WTC11 (cell line): ENCODE results near the gene CCNT1. TPM values are rescaled to one million over a fixed set of nuclear protein-coding genes. Genes with fewer than 3 reads are reported as not detected.

Experiments used
- ATAC-seq: fragments of 200-7000 bp; cut with Tn5 transposase; 2 replicates; pipeline ENCODE4 v1.10.0; 2021; ENCODE audit warnings: mild to moderate bottlenecking, moderate library complexity
- CTCF ChIA-PET: fragments of 300-600 bp; sonication (Branson Sonifier 250); formaldehyde crosslinking; loops from one replicate; lab custom pipeline; 2021; ENCODE audit warnings: antibody characterized with exemption; lab: Charles Lee
- POLR2A ChIA-PET: fragments of 350-600 bp; sonication (Branson Sonifier 250); formaldehyde crosslinking; loops from one replicate; lab custom pipeline; 2021; ENCODE audit warnings: antibody characterized with exemption; lab: Charles Lee
- DNase-seq: peaks from one replicate; pipeline ENCODE4 v3.0.0; 2021; ENCODE audit warnings: low spot score
- H3K27ac Mint-ChIP-seq: 2 replicates; pipeline ENCODE4 v1.8.0; 2021; ENCODE audit warnings: mixed read lengths
- H3K27me3 Mint-ChIP-seq: 2 replicates; pipeline ENCODE4 v1.8.0; 2021; ENCODE audit warnings: low read depth, mild to moderate bottlenecking, moderate library complexity, mixed read lengths
- H3K36me3 Mint-ChIP-seq: 2 replicates; pipeline ENCODE4 v1.8.0; 2021; ENCODE audit warnings: mixed read lengths
- H3K4me1 Mint-ChIP-seq: 2 replicates; pipeline ENCODE4 v1.8.0; 2022; ENCODE audit warnings: mixed read lengths
- H3K4me3 Mint-ChIP-seq: 2 replicates; pipeline ENCODE4 v1.8.0; 2021; ENCODE audit warnings: mild to moderate bottlenecking, moderate library complexity, mixed read lengths
- H3K9me3 Mint-ChIP-seq: 2 replicates; pipeline ENCODE4 v1.8.0; 2021; ENCODE audit warnings: mixed read lengths
- CTCF ChIP-seq: fragments of 200-600 bp; IDR thresholded peaks from 2 replicates; pipeline ENCODE4 v1.8.0; 2022; ENCODE audit warnings: antibody characterized with exemption
- EMX1 ChIP-seq: fragments of 250-450 bp; sonication (Bioruptor Pico); IDR thresholded peaks from 2 replicates; pipeline ENCODE4 v1.8.0; 2021; ENCODE audit warnings: mild to moderate bottlenecking
- GTF2I ChIP-seq: fragments of 250-450 bp; sonication (Bioruptor Pico); conservative IDR thresholded peaks from 2 replicates; pipeline ENCODE4 v1.4.0; 2021; ENCODE audit warnings: mild to moderate bottlenecking
- NR1H2 ChIP-seq: sonication (generic); formaldehyde crosslinking; IDR thresholded peaks from 2 replicates; pipeline ENCODE4 v1.9.0; 2021; ENCODE audit warnings: mild to moderate bottlenecking, moderate library complexity, missing genetic modification reagents
- PRDM15 ChIP-seq: sonication (generic); formaldehyde crosslinking; IDR thresholded peaks from 2 replicates; pipeline ENCODE4 v1.8.0; 2022; ENCODE audit warnings: missing genetic modification reagents
- PRRX2 ChIP-seq: fragments of 250-450 bp; sonication (Bioruptor Pico); IDR thresholded peaks from 2 replicates; pipeline ENCODE4 v1.8.0; 2021; ENCODE audit warnings: mild to moderate bottlenecking
- USF2 ChIP-seq: sonication (generic); formaldehyde crosslinking; IDR thresholded peaks from 2 replicates; pipeline ENCODE4 v1.8.1; 2023; ENCODE audit warnings: mild to moderate bottlenecking, missing genetic modification reagents, moderate library complexity
- ZBTB43 ChIP-seq: sonication (generic); formaldehyde crosslinking; IDR thresholded peaks from 2 replicates; pipeline ENCODE4 v1.8.1; 2023; ENCODE audit warnings: mild to moderate bottlenecking, missing genetic modification reagents
- ZNF121 ChIP-seq: sonication (generic); formaldehyde crosslinking; IDR thresholded peaks from 2 replicates; pipeline ENCODE4 v1.8.0; 2023; ENCODE audit warnings: missing genetic modification reagents
- total RNA-seq: library from RNA; stranded (reverse); gene quantifications from 3 replicates; pipeline ENCODE4 v1.2.3, GENCODE V29; 2021
- TF ChIP-seq, protein P1 (sequence below): sonication (generic); formaldehyde crosslinking; conservative IDR thresholded peaks from 2 replicates; pipeline ENCODE4 v1.8.1; 2023; ENCODE audit warnings: mild to moderate bottlenecking, low read depth, missing genetic modification reagents, moderate library complexity
- TF ChIP-seq, protein P2 (sequence below): sonication (generic); formaldehyde crosslinking; conservative IDR thresholded peaks from 2 replicates; pipeline ENCODE4 v1.8.1; 2022; ENCODE audit warnings: mild to moderate bottlenecking, missing genetic modification reagents
- TF ChIP-seq, protein P3 (sequence below): sonication (generic); formaldehyde crosslinking; IDR thresholded peaks from 2 replicates; pipeline ENCODE4 v1.8.1; 2022; ENCODE audit warnings: low read depth, missing genetic modification reagents, borderline replicate concordance
- TF ChIP-seq, protein P4 (sequence below): fragments of 250-450 bp; sonication (Bioruptor Pico); conservative IDR thresholded peaks from 2 replicates; pipeline ENCODE4 v1.9.0; 2021; ENCODE audit warnings: mild to moderate bottlenecking

Gene CCNT1
- total RNA-seq, 1 experiment from 2014 or later, result 42.0 TPM

DNA sequence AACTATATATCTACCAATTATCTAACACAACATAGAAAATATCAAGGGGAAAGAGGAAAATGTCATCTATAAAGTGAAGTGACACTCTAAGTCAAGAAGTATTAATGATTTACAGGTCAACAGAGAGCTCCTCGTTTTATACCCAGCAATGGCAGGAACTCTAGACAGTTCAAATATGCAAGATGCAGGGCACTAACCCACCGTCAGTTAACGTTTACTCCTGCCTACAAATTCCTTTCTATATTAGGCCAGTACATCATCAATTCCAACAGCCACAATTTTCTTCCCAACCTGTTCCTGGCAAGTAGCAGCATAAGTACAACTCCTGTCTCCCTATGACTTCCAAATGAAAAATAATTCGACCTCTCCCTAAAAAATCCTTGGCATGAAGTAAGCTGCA, 25.5 kb downstream of the CCNT1 start (continued):
- TF ChIP-seq, protein P1, sequence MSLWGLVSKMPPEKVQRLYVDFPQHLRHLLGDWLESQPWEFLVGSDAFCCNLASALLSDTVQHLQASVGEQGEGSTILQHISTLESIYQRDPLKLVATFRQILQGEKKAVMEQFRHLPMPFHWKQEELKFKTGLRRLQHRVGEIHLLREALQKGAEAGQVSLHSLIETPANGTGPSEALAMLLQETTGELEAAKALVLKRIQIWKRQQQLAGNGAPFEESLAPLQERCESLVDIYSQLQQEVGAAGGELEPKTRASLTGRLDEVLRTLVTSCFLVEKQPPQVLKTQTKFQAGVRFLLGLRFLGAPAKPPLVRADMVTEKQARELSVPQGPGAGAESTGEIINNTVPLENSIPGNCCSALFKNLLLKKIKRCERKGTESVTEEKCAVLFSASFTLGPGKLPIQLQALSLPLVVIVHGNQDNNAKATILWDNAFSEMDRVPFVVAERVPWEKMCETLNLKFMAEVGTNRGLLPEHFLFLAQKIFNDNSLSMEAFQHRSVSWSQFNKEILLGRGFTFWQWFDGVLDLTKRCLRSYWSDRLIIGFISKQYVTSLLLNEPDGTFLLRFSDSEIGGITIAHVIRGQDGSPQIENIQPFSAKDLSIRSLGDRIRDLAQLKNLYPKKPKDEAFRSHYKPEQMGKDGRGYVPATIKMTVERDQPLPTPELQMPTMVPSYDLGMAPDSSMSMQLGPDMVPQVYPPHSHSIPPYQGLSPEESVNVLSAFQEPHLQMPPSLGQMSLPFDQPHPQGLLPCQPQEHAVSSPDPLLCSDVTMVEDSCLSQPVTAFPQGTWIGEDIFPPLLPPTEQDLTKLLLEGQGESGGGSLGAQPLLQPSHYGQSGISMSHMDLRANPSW (CRISPR knock-in tag), result no peak
- TF ChIP-seq NR1H2 (CRISPR knock-in tag), result no peak

- no peak overlapping the region; the same call in 1 of the 2 replicates for H3K27ac Mint-ChIP-seq
- no peaks in the 10 kb centered on the region for H3K9me3 Mint-ChIP-seq
- ChIA-PET POLR2A (no interaction called here), CTCF (interaction anchor here (1.5 kb wide), 1 partner anchor 105 kb away, joined by 3 read pairs; no protein-coding TSS in a partner anchor)
- TF ChIP-seq CTCF (no peak), USF2 (CRISPR knock-in tag) (no peak), ZBTB43 (no peak), PRRX2 (CRISPR knock-in tag) (no peak), ZNF121 (CRISPR knock-in tag) (no peak), PRDM15 (no peak)
- no peaks in the 10 kb centered on the region for H3K4me1 Mint-ChIP-seq
- peaks cover 35% of the 10 kb centered on the region for H3K36me3 Mint-ChIP-seq
- H3K4me3 Mint-ChIP-seq, result no peak overlapping the region
- DNase-seq (no peak), ATAC-seq (no peak)
- H3K27me3 Mint-ChIP-seq, result no peaks in the 10 kb centered on the region
Measured at GRCh38 chr12:48690436-48690835, 26.1 kb downstream of the CCNT1 start.

DNA sequence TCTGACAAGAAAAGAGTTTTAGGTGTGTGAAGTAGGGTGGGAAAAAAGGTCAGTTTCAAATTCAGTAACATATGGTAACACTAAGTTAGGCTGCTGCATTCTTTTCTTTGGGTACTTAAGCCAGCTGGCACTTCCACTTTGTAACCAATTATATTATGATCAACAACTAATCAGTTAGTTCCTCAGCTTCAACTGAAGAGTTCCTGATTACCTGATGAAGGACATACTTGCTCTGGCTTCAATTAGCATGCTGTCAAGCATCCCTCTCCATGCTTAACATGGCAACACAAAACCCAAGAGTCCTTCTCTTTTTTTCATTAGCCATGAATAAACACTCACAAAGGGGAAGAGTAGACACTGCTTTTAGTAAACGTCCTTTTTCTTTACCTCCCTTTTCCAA, 27.7 kb downstream of the CCNT1 start:
- TF ChIP-seq GTF2I (CRISPR knock-in tag) (no peak), EMX1 (CRISPR knock-in tag) (no peak)
- TF ChIP-seq, protein P2, sequence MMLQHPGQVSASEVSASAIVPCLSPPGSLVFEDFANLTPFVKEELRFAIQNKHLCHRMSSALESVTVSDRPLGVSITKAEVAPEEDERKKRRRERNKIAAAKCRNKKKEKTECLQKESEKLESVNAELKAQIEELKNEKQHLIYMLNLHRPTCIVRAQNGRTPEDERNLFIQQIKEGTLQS (CRISPR knock-in tag), result no peak
- TF ChIP-seq, protein P3, sequence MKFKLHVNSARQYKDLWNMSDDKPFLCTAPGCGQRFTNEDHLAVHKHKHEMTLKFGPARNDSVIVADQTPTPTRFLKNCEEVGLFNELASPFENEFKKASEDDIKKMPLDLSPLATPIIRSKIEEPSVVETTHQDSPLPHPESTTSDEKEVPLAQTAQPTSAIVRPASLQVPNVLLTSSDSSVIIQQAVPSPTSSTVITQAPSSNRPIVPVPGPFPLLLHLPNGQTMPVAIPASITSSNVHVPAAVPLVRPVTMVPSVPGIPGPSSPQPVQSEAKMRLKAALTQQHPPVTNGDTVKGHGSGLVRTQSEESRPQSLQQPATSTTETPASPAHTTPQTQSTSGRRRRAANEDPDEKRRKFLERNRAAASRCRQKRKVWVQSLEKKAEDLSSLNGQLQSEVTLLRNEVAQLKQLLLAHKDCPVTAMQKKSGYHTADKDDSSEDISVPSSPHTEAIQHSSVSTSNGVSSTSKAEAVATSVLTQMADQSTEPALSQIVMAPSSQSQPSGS (CRISPR knock-in tag), result no peak
- TF ChIP-seq, protein P4, sequence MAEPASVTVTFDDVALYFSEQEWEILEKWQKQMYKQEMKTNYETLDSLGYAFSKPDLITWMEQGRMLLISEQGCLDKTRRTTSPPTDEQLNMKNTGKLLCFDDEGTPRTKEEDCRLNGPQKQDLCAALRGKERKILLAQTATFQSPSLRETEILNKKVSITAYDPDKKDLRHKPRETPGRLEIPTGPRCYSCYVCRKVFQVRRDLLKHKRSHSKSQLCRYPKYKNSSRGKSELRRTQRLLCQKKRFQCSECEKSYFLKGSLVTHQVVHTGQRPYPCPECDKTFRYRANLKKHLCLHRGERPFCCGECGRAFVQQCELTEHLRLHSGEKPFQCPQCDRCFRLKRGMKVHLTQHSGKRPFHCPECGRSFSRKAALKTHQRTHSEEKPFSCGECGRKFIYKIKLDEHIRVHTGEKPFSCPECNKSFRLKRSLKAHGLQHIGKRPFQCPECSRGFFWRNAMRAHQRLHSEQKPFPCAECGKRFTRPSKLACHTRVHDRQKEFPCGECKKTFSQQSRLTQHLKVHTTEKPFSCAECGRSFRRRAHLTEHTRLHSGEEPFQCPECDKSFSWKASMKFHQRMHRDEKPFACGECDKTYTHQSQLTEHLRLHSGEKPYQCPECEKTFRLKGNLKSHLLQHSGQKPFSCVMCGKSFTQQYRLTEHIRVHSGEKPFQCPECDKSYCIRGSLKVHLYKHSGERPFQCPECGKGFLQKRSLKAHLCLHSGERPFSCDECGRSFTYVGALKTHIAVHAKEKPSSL (CRISPR knock-in tag), result no peak
- CTCF ChIA-PET, result no interaction called here

More for the DNA sequence above, 27.7 kb downstream of the CCNT1 start:
- H3K27ac Mint-ChIP-seq, result peak overlapping the region; percentile 15; the same call in 1 of the 2 replicates
- H3K9me3 Mint-ChIP-seq, result no peaks in the 10 kb centered on the region
- no peak for DNase-seq
- H3K4me3 Mint-ChIP-seq, result no peak overlapping the region
- H3K4me1 Mint-ChIP-seq, result no peaks in the 10 kb centered on the region
- H3K27me3 Mint-ChIP-seq, result no peaks in the 10 kb centered on the region
- peaks cover 21% of the 10 kb centered on the region for H3K36me3 Mint-ChIP-seq
- POLR2A ChIA-PET, result no interaction called here
- no peak for ATAC-seq
